Glutamatergic neuron (in vitro differentiated cells): ENCODE measurements around the gene GPSM3. TPM values are rescaled to one million over a fixed set of nuclear protein-coding genes. Genes with fewer than 3 reads are reported as not detected.

ENCODE experiments used
- DNase-seq: peaks from one replicate; pipeline ENCODE4 v3.0.0; 2022
- H3K27ac Mint-ChIP-seq: one replicate; pipeline ENCODE4 v1.8.0; 2020; ENCODE audit warnings: mild to moderate bottlenecking, mixed read lengths, inconsistent platforms; ENCODE audit not compliant: unreplicated experiment
- H3K27me3 Mint-ChIP-seq: one replicate; pipeline ENCODE4 v1.8.0; 2020; ENCODE audit warnings: mild to moderate bottlenecking, moderate library complexity, mixed read lengths, inconsistent platforms; ENCODE audit not compliant: unreplicated experiment
- H3K36me3 Mint-ChIP-seq: one replicate; pipeline ENCODE4 v1.8.0; 2020; ENCODE audit warnings: mild to moderate bottlenecking, mixed read lengths, inconsistent platforms; ENCODE audit not compliant: unreplicated experiment
- H3K4me1 Mint-ChIP-seq: one replicate; pipeline ENCODE4 v1.8.0; 2020; ENCODE audit warnings: mild to moderate bottlenecking, low read depth, mixed read lengths, inconsistent platforms; ENCODE audit not compliant: unreplicated experiment
- H3K4me3 Mint-ChIP-seq: one replicate; pipeline ENCODE4 v1.8.0; 2020; ENCODE audit warnings: mild to moderate bottlenecking, mixed read lengths, inconsistent platforms; ENCODE audit not compliant: unreplicated experiment
- H3K9me3 Mint-ChIP-seq: one replicate; pipeline ENCODE4 v1.8.0; 2020; ENCODE audit warnings: mild to moderate bottlenecking, moderate library complexity, mixed read lengths, inconsistent platforms; ENCODE audit not compliant: unreplicated experiment
- CTCF ChIP-seq: fragments of 200-600 bp; sonication (generic); IDR thresholded peaks from one replicate; pipeline ENCODE4 v1.5.0; 2021; ENCODE audit not compliant: partially characterized antibody, unreplicated experiment
- total RNA-seq: library from RNA; stranded (reverse); fragmentation: NEBNext Ultra II Directional; extraction: Animal tissue kit (Norgen Biotek cat#: 25700); gene quantifications from one replicate; pipeline ENCODE4 v1.2.1, GENCODE V29; 2021; ENCODE audit not compliant: unreplicated experiment

The GPSM3 gene
- total RNA-seq, 1 donor from 2014 or later = 3.2 TPM

GRCh38 chr6:32163559-32164258, 28.7 kb downstream of the GPSM3 start:
- no peak for TF ChIP-seq CTCF
- Mint-ChIP-seq H3K27ac (no peak overlapping the region), H3K27me3 (peaks cover 18% of the 10 kb centered on the region), H3K4me1 (peaks cover 10% of the 10 kb centered on the region), H3K9me3 (peaks cover 21% of the 10 kb centered on the region), H3K36me3 (no peaks in the 10 kb centered on the region), H3K4me3 (peak overlapping the region; percentile 43)
- no peak for DNase-seq

- peaks cover 8% of the 10 kb centered on the region for H3K9me3 Mint-ChIP-seq
- no peaks in the 10 kb centered on the region for H3K36me3 Mint-ChIP-seq
- no peak for DNase-seq
- no peak overlapping the region for H3K4me3 Mint-ChIP-seq
- TF ChIP-seq CTCF = no peak
- H3K4me1 Mint-ChIP-seq = peaks cover 7% of the 10 kb centered on the region
- no peak overlapping the region for H3K27ac Mint-ChIP-seq
- peaks cover 9% of the 10 kb centered on the region for H3K27me3 Mint-ChIP-seq
Measured at GRCh38 chr6:32158052-32158451, 34.4 kb downstream of the GPSM3 start.

- H3K9me3 Mint-ChIP-seq = peaks cover 4% of the 10 kb centered on the region
- H3K27me3 Mint-ChIP-seq = peaks cover 2% of the 10 kb centered on the region
- no peak for TF ChIP-seq CTCF
- H3K4me3 Mint-ChIP-seq = no peak overlapping the region
- no peaks in the 10 kb centered on the region for H3K36me3 Mint-ChIP-seq
- H3K27ac Mint-ChIP-seq = no peak overlapping the region
- no peak for DNase-seq
- peaks cover 18% of the 10 kb centered on the region for H3K4me1 Mint-ChIP-seq
Measured at GRCh38 chr6:32156891-32157290, 35.6 kb downstream of the GPSM3 start.

DNA sequence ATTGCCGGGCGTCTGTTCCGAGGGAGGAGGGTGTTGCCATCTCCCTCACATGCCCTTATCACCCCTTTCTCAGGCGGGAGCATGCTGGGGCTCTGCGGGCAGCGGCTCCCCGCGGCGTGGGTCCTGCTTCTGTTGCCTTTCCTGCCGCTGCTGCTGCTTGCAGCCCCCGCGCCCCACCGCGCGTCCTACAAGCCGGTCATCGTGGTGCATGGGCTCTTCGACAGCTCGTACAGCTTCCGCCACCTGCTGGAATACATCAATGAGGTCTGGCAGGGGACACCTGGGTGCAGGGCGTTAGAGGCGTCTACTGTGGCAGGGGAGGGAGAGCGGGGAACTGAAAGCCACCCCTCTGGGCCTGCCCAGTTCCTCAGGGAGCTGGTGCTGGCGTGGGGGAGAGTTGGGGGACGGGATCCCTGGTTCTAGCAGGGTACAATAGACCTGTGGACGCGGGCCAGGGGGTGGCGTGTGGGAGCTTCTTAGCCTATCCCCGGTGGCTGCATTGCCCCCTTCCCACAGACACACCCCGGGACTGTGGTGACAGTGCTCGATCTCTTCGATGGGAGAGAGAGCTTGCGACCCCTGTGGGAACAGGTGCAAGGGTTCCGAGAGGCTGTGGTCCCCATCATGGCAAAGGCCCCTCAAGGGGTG, 37.8 kb downstream of the GPSM3 start:
- Mint-ChIP-seq H3K4me3 (peak overlapping the region; percentile 100), H3K9me3 (peaks cover 11% of the 10 kb centered on the region), H3K4me1 (peaks cover 29% of the 10 kb centered on the region), H3K36me3 (no peaks in the 10 kb centered on the region), H3K27me3 (peaks cover 14% of the 10 kb centered on the region), H3K27ac (peak overlapping the region; percentile 95)
- peak; percentile 29 for TF ChIP-seq CTCF
- peak; percentile 69 for DNase-seq
